NCI-H226 (cell line): ENCODE results near the gene DERL2.

Experiments
- DNase-seq: peaks from one replicate; pipeline ENCODE4 v3.0.0-alpha.2; 2015

Gene DERL2

DNA sequence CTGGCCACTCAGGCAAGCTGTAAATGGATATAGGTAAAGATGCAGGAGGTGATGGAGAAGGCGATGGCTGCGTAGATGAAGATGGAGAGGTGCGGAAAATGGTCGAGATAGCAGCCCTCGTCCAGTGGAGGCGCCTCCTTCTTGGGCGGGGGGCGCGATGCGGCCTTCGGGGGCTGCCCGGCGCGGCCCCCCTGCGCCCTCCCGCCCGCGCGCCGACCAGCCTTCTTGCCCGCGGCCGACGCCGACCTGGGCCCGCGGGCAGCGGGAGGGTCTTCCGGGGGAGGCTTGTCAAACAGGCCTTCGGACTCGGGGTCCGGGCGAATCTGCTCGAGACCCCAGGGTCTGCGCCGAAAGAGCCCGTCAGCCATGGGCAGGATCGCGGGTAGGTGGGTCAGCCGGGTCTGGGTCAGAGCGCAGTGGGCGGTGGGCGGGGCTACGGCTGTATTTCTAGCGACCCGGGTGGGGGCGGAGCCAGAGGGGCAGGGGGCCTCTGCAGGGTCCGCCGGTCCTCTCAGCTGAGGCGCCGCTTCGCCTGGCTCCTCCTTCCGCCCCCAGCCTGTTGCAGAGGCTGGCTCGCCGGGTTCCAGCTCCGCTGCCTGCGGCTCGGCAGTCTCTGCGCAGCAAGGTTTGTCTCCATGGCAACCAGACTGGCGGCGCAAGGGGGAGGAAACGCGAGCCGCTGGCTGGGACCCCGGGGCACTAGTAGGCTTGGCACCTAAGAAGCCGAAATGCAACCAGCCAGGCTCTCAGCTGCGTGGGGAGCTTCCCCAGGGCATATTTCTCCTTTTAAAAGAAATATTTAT lies 14.8 kb upstream of the DERL2 start:
- peak; percentile 94 for DNase-seq

- no peak for DNase-seq
These were observed 14.2 kb upstream of the DERL2 start for GRCh38 chr17:5500247-5500588.

GRCh38 chr17:5499476-5500231 lies 13.7 kb upstream of the DERL2 start:
- no peak for DNase-seq

- DNase-seq: no peak
These were observed 7.0 kb upstream of the DERL2 start for GRCh38 chr17:5492970-5493369.

GRCh38 chr17:5488752-5489151 lies 2.8 kb upstream of the DERL2 start:
- no peak for DNase-seq

GRCh38 chr17:5486206-5487124 lies 487 bp upstream of the DERL2 start, which contains the start of gene MIS12:
Gene MIS12 (plus strand): TSS chr17:5486566. CDS start chr17:5488863, 2,297 bp downstream.
- peak; percentile 99 for DNase-seq

DNA sequence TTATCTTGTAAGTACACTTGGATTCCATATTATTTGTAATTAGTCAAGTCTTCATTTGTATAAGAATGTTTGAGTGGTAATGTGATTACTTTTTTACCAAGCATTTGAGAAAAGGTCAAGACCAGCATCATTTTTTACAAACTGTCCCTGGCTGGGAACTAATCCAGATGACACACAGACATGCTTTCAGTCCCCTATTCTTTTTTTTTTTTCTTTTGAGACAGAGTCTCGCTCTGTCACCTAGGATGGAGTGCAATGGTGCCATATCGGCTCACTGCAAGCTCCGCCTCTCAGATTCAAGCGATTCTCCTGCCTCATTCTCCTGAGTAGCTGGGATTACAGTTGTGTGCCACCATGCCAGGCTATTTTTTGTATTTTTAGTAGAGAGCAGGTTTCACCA lies 4.5 kb downstream of the DERL2 start:
- no peak for DNase-seq

- DNase-seq: no peak
These were observed 5.0 kb downstream of the DERL2 start for GRCh38 chr17:5480962-5481361.

DNA sequence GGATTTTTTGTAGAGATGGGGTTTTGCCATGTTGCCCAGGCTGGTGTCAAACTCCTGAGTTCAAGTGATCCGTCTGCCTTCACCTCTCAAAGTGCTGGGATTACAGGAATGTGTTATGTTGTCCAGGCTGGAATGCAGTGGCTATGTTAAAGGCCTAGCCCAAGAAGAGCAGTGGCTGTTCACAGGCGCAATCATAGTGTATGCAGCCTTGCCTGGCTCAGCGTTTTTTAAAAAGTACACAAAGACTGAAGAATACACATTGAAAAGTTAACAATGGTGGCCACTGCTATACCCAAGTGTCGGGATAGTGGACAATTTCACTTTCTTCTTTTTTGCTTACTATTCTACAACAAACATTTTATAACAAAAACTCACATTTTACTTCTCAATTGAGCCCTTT lies 7.0 kb downstream of the DERL2 start:
- DNase-seq: no peak

- DNase-seq: no peak
These were observed 12.1 kb downstream of the DERL2 start for GRCh38 chr17:5473906-5474305.

DNA sequence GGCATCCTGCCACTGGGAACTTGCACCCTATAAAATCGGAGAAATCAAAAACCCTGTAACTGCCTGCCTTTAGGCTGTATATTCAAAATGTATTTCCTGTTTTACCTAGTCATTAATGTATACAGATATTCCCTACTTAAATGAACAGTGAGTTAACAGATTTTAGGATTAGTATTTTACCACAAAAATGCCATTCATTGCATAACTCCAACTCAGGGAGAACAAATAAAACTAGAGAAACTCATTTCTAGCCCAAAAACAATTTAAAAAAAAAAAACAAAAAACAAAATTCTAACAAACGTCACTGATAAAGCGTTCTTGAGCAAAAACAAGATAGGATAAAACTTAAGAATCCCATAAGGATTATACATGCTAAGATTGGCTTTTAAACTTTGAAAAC lies 13.5 kb downstream of the DERL2 start:
- no peak for DNase-seq

DNA sequence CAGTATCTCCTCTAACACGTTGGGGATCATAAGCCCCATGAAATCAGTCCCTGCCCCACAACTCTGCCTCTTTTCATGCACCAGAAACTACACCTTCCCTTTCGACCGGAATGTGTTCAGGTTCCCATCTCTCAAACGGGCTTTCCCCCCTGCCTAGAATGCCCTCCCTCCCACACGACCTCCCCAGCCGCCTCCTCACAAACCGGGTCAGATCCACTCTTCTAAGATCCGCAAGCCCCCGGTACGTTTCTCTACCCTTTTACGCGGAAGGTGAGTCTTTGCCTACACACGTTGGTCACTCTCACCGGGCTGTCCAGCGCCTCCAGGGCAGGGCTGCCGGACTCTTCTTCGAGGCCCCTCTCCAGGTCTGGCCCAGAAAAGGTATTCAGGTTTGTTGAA lies 17.9 kb downstream of the DERL2 start:
- DNase-seq: no peak

GRCh38 chr17:5467416-5467815 lies 18.6 kb downstream of the DERL2 start:
- DNase-seq: peak; percentile 37

GRCh38 chr17:5466295-5466694 lies 19.7 kb downstream of the DERL2 start:
- no peak for DNase-seq

DNA sequence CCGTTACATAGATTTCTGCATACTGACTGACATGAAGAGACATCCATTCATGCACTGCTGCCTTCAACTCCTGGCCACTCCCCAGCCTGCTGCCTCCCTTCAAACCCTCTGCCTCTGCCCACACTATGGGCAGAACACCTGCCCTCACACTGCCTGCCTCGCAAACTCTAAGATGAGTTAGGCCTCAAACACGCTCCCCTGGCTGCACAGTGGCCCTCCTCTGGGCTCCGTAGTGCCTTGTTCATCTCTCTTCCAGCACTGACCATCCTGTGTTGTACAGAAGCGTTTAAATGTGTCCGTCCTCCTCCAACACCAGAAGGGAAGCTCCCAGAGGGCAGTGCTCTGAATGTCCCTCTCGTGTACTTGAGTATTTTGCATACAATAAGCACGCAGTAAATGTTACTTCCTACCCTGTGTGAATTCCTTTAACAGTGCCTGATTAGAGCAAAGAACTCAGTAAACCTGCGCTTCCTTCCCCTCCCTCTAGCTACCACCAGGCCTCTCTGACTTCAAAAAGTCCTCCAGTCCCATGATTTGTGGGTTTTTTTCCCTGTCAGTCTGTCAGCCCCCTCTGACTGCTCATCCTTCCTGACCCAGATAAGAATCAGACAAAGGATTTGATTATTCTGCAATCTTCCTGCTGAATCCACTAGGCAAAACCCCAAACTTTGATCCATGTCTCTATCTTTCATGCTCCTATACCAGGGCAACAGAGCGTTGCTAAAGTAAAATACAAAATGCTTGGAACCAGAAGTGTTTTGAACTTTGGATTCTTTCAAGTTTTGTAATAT lies 21.1 kb downstream of the DERL2 start:
- DNase-seq: no peak

DNA sequence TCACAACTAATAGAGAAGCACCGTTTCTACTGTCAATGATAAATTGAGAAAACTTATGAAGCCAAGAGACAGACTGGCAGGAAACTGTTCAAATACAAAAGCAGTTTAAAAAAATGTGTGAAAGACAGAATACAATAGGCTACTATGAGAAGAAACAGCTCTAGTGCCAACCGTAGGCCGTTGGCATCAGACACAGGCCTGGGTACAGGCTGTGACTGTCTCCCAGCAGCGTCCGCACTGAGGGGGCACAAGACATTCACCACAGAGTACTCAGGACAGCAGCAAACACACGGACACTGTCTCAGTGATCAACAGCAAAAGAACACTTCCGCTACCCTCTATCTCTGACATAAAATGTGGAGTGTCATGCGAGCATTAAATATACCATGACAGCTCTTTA lies 39.2 kb downstream of the DERL2 start:
- DNase-seq: no peak

GRCh38 chr17:5444209-5444608 lies 41.8 kb downstream of the DERL2 start:
- DNase-seq: no peak

- DNase-seq: no peak
These were observed 42.2 kb downstream of the DERL2 start for GRCh38 chr17:5443728-5444127.

DNA sequence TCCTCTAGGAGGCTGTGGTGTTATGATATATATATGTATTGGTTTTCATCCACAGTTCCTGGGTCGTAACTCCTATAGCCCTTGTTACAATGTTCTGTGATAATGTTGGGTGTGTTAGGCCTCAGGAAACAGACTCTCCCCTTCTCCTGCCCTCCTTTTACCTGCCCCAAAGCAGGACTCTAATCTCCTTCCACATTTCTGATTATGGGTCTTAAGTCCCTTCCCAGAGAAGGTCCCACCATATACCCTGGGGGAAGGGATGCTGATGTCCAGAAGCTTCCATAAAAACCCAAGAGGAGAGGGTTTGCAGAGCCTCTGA lies 46.6 kb downstream of the DERL2 start:
- DNase-seq: no peak

DNA sequence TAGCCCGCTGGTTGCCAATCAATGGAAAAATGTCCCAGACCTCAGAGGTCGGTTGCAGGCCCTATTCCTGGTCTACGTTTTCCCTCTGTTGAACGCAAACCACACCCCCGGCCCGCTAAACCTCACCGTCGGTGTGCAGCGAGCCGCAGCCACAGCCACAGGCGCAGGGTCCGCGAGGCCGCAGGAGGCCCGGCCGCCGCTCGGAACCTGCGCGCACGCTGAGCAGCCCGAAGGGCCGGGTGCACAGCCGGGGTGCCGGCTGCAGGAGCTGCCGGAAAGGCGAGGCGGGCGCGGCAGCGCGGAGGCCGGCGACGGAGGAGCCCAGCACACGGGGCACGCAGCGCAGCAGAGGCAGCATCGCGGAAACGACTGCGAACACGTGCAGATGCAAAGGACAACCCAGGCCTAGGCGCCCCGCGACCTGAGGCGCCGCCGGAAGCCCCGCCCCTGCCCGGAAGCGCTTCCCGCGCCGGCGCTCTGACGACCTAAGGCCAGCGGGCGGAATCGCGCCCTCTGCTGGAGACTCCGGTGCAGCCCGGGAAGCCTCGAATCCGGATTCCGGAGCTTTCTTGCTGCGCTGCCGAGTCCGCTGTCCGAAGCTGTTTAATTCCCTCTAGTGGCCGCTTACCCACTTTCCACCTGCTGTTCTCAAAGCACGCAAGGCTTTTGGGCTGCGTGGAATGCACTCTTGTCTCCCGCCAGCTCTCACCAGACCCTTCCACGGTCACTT lies 47.1 kb downstream of the DERL2 start, which contains the start of gene C1QBP:
Gene C1QBP, minus strand, starts transcription at position 440 of the 730 bp plus-strand sequence. Its CDS starts 82 bp downstream, at position 358.
- peak; percentile 80 for DNase-seq

- DNase-seq: no peak
These were observed 48.2 kb downstream of the DERL2 start for GRCh38 chr17:5437721-5438317.
